WTC11 (cell line): Measurements from ENCODE around the gene PXYLP1. TPM values are rescaled to one million over a fixed set of nuclear protein-coding genes. Genes with fewer than 3 reads are reported as not detected.

Source experiments
- ATAC-seq: fragments of 200-7000 bp; cut with Tn5 transposase; 2 replicates; pipeline ENCODE4 v1.10.0; 2021; ENCODE audit warnings: mild to moderate bottlenecking, moderate library complexity
- CTCF ChIA-PET: fragments of 300-600 bp; sonication (Branson Sonifier 250); formaldehyde crosslinking; loops from one replicate; lab custom pipeline; 2021; ENCODE audit warnings: antibody characterized with exemption; lab: Charles Lee
- POLR2A ChIA-PET: fragments of 350-600 bp; sonication (Branson Sonifier 250); formaldehyde crosslinking; loops from one replicate; lab custom pipeline; 2021; ENCODE audit warnings: antibody characterized with exemption; lab: Charles Lee
- DNase-seq: peaks from one replicate; pipeline ENCODE4 v3.0.0; 2021; ENCODE audit warnings: low spot score
- H3K27ac Mint-ChIP-seq: 2 replicates; pipeline ENCODE4 v1.8.0; 2021; ENCODE audit warnings: mixed read lengths
- H3K27me3 Mint-ChIP-seq: 2 replicates; pipeline ENCODE4 v1.8.0; 2021; ENCODE audit warnings: low read depth, mild to moderate bottlenecking, moderate library complexity, mixed read lengths
- H3K36me3 Mint-ChIP-seq: 2 replicates; pipeline ENCODE4 v1.8.0; 2021; ENCODE audit warnings: mixed read lengths
- H3K4me1 Mint-ChIP-seq: 2 replicates; pipeline ENCODE4 v1.8.0; 2022; ENCODE audit warnings: mixed read lengths
- H3K4me3 Mint-ChIP-seq: 2 replicates; pipeline ENCODE4 v1.8.0; 2021; ENCODE audit warnings: mild to moderate bottlenecking, moderate library complexity, mixed read lengths
- H3K9me3 Mint-ChIP-seq: 2 replicates; pipeline ENCODE4 v1.8.0; 2021; ENCODE audit warnings: mixed read lengths
- CBFB ChIP-seq: sonication (generic); formaldehyde crosslinking; IDR thresholded peaks from 2 replicates; pipeline ENCODE4 v1.8.1; 2022; ENCODE audit warnings: mild to moderate bottlenecking, low read depth, missing genetic modification reagents
- CREB1 ChIP-seq: sonication (generic); formaldehyde crosslinking; IDR thresholded peaks from 2 replicates; pipeline ENCODE4 v1.8.0; 2023; ENCODE audit warnings: mild to moderate bottlenecking, missing genetic modification reagents
- ELF4 ChIP-seq: sonication (generic); formaldehyde crosslinking; IDR thresholded peaks from 2 replicates; pipeline ENCODE4 v1.8.1; 2022; ENCODE audit warnings: low read depth, mild to moderate bottlenecking, moderate library complexity, missing genetic modification reagents
- GTF2I ChIP-seq: fragments of 250-450 bp; sonication (Bioruptor Pico); conservative IDR thresholded peaks from 2 replicates; pipeline ENCODE4 v1.4.0; 2021; ENCODE audit warnings: mild to moderate bottlenecking
- JAZF1 ChIP-seq: fragments of 250-450 bp; sonication (Bioruptor Pico); IDR thresholded peaks from 2 replicates; pipeline ENCODE4 v1.9.0; 2021; ENCODE audit warnings: moderate library complexity, mild to moderate bottlenecking, inconsistent platforms
- TEAD1 ChIP-seq: sonication (generic); formaldehyde crosslinking; IDR thresholded peaks from 2 replicates; pipeline ENCODE4 v1.8.0; 2022; ENCODE audit warnings: mild to moderate bottlenecking, missing genetic modification reagents
- ZNF121 ChIP-seq: sonication (generic); formaldehyde crosslinking; IDR thresholded peaks from 2 replicates; pipeline ENCODE4 v1.8.0; 2023; ENCODE audit warnings: missing genetic modification reagents
- total RNA-seq: library from RNA; stranded (reverse); gene quantifications from 3 replicates; pipeline ENCODE4 v1.2.3, GENCODE V29; 2021
- TF ChIP-seq, protein P1 (sequence below): fragments of 200-600 bp; IDR thresholded peaks from 2 replicates; pipeline ENCODE4 v1.8.0; 2022; ENCODE audit warnings: antibody characterized with exemption
- TF ChIP-seq, protein P2 (sequence below): sonication (generic); formaldehyde crosslinking; IDR thresholded peaks from 2 replicates; pipeline ENCODE4 v1.8.1; 2023; ENCODE audit warnings: mild to moderate bottlenecking, missing genetic modification reagents, borderline replicate concordance
- TF ChIP-seq, protein P3 (sequence below): sonication (generic); formaldehyde crosslinking; IDR thresholded peaks from 2 replicates; pipeline ENCODE4 v1.8.1; 2023; ENCODE audit warnings: mild to moderate bottlenecking, missing genetic modification reagents
- TF ChIP-seq, protein P4 (sequence below): sonication (generic); formaldehyde crosslinking; IDR thresholded peaks from 2 replicates; pipeline ENCODE4 v1.8.1; 2022; ENCODE audit warnings: low read depth, mild to moderate bottlenecking, moderate library complexity, missing genetic modification reagents, borderline replicate concordance

PXYLP1 gene
- total RNA-seq, 1 experiment from 2014 or later = 20.1 TPM

DNA sequence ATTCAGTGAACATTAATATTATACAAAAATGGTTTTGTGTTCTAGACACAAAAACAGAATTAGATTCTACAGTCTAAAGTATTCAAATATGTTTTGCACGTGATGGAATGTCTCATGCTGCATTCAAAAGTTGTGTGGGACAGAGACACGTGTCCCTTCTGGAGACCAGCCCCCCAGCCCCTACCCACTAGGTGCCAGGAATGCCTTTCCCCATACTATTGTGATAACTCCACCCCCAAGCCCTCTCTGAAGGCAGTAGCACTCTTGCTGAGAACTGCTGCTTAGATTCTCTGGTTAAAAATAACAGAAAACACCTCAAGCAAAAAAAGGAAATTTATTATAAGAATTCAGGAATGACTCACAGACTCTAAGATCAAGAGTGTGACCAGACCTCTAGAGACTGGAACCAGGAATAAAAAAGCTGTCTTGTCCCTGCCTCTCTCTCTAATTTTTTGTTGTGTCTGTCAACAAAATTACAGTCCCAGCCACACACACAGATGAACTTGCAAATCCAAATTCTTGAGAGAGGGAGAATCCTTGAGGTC lies 57.7 kb downstream of the PXYLP1 start (continued):
- TF ChIP-seq, protein P1, sequence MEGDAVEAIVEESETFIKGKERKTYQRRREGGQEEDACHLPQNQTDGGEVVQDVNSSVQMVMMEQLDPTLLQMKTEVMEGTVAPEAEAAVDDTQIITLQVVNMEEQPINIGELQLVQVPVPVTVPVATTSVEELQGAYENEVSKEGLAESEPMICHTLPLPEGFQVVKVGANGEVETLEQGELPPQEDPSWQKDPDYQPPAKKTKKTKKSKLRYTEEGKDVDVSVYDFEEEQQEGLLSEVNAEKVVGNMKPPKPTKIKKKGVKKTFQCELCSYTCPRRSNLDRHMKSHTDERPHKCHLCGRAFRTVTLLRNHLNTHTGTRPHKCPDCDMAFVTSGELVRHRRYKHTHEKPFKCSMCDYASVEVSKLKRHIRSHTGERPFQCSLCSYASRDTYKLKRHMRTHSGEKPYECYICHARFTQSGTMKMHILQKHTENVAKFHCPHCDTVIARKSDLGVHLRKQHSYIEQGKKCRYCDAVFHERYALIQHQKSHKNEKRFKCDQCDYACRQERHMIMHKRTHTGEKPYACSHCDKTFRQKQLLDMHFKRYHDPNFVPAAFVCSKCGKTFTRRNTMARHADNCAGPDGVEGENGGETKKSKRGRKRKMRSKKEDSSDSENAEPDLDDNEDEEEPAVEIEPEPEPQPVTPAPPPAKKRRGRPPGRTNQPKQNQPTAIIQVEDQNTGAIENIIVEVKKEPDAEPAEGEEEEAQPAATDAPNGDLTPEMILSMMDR = no peak

DNA sequence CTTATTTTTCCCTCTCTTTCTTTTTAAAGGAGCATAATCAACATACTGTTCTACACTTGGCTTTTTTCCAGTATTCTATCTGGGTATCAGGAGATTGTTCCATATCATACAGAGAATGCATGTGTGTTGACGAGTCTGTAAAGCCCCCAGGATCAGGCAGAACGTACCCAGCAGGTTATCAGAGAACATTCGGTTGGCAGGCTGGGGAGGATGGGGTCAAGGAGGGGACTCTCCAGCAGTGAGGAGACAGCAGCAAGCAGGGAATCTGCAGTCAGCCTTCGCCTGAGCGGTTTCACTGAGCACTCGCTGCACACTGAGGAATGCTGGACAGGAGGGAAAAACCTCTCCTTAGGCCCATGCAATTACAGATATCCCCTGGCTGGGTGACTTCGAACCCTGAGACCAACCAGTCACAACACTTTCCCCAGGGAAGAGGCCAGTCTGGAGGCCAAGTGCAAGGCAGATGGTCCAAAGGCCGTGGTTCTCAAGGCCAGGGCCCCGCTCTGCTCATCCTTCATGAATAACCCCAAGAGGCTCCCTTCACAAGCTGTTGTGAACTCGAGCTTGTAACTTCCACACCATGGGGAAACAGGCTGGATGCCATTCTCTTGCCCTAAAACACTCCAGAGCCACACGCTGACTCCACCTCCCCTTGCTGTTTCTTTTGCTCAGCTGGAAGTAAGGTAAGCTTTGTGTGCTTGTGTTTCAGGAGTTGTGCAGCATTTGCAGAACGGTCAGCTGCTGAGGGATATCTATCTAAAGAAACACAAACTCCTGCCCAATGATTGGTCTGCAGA lies 60.1 kb downstream of the PXYLP1 start:
- no peak overlapping the region for H3K27ac Mint-ChIP-seq
- TF ChIP-seq ZNF121 (no peak), TEAD1 (CRISPR knock-in tag) (no peak), CBFB (CRISPR knock-in tag) (no peak)
- H3K27me3 Mint-ChIP-seq = no peaks in the 10 kb centered on the region
- ChIA-PET POLR2A (no interaction called here), CTCF (interaction anchor here (1.0 to 1.4 kb wide), 2 partner anchors 12 to 160 kb away, joined by 3 to 5 read pairs; no protein-coding TSS in a partner anchor)
- peaks cover 15% of the 10 kb centered on the region for H3K36me3 Mint-ChIP-seq
- H3K4me1 Mint-ChIP-seq = no peaks in the 10 kb centered on the region
- H3K9me3 Mint-ChIP-seq = no peaks in the 10 kb centered on the region
- H3K4me3 Mint-ChIP-seq = no peak overlapping the region
- ATAC-seq (no peak), DNase-seq (no peak)

DNA sequence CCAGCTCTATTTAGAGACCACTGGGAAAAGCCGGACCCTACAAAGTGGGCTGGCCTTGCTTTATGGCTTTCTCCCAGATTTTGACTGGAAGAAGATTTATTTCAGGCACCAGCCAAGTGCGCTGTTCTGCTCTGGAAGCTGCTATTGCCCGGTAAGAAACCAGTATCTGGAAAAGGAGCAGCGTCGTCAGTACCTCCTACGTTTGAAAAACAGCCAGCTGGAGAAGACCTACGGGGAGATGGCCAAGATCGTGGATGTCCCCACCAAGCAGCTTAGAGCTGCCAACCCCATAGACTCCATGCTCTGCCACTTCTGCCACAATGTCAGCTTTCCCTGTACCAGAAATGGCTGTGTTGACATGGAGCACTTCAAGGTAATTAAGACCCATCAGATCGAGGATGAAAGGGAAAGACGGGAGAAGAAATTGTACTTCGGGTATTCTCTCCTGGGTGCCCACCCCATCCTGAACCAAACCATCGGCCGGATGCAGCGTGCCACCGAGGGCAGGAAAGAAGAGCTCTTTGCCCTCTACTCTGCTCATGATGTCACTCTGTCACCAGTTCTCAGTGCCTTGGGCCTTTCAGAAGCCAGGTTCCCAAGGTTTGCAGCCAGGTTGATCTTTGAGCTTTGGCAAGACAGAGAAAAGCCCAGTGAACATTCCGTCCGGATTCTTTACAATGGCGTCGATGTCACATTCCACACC lies 60.9 kb downstream of the PXYLP1 start:
- H3K36me3 Mint-ChIP-seq = peaks cover 15% of the 10 kb centered on the region
- H3K4me3 Mint-ChIP-seq = no peak overlapping the region
- POLR2A ChIA-PET = no interaction called here
- no peaks in the 10 kb centered on the region for H3K4me1 Mint-ChIP-seq
- TF ChIP-seq, protein P1 = no peak
- TF ChIP-seq JAZF1 (CRISPR knock-in tag) = no peak
- TF ChIP-seq, protein P2, sequence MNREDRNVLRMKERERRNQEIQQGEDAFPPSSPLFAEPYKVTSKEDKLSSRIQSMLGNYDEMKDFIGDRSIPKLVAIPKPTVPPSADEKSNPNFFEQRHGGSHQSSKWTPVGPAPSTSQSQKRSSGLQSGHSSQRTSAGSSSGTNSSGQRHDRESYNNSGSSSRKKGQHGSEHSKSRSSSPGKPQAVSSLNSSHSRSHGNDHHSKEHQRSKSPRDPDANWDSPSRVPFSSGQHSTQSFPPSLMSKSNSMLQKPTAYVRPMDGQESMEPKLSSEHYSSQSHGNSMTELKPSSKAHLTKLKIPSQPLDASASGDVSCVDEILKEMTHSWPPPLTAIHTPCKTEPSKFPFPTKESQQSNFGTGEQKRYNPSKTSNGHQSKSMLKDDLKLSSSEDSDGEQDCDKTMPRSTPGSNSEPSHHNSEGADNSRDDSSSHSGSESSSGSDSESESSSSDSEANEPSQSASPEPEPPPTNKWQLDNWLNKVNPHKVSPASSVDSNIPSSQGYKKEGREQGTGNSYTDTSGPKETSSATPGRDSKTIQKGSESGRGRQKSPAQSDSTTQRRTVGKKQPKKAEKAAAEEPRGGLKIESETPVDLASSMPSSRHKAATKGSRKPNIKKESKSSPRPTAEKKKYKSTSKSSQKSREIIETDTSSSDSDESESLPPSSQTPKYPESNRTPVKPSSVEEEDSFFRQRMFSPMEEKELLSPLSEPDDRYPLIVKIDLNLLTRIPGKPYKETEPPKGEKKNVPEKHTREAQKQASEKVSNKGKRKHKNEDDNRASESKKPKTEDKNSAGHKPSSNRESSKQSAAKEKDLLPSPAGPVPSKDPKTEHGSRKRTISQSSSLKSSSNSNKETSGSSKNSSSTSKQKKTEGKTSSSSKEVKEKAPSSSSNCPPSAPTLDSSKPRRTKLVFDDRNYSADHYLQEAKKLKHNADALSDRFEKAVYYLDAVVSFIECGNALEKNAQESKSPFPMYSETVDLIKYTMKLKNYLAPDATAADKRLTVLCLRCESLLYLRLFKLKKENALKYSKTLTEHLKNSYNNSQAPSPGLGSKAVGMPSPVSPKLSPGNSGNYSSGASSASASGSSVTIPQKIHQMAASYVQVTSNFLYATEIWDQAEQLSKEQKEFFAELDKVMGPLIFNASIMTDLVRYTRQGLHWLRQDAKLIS (CRISPR knock-in tag) = no peak
- TF ChIP-seq, protein P3, sequence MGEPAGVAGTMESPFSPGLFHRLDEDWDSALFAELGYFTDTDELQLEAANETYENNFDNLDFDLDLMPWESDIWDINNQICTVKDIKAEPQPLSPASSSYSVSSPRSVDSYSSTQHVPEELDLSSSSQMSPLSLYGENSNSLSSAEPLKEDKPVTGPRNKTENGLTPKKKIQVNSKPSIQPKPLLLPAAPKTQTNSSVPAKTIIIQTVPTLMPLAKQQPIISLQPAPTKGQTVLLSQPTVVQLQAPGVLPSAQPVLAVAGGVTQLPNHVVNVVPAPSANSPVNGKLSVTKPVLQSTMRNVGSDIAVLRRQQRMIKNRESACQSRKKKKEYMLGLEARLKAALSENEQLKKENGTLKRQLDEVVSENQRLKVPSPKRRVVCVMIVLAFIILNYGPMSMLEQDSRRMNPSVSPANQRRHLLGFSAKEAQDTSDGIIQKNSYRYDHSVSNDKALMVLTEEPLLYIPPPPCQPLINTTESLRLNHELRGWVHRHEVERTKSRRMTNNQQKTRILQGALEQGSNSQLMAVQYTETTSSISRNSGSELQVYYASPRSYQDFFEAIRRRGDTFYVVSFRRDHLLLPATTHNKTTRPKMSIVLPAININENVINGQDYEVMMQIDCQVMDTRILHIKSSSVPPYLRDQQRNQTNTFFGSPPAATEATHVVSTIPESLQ = no peak
- no peak for TF ChIP-seq GTF2I (CRISPR knock-in tag)
- no peak for TF ChIP-seq ELF4 (CRISPR knock-in tag)
- TF ChIP-seq, protein P4, sequence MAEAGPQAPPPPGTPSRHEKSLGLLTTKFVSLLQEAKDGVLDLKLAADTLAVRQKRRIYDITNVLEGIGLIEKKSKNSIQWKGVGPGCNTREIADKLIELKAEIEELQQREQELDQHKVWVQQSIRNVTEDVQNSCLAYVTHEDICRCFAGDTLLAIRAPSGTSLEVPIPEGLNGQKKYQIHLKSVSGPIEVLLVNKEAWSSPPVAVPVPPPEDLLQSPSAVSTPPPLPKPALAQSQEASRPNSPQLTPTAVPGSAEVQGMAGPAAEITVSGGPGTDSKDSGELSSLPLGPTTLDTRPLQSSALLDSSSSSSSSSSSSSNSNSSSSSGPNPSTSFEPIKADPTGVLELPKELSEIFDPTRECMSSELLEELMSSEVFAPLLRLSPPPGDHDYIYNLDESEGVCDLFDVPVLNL (CRISPR knock-in tag) = no peak
- TF ChIP-seq CREB1 = no peak
- CTCF ChIA-PET = interaction anchor here (1.4 kb wide), 1 partner anchor 11 kb away, joined by 5 read pairs; no protein-coding TSS in a partner anchor
- H3K9me3 Mint-ChIP-seq = no peaks in the 10 kb centered on the region
- DNase-seq (no peak), ATAC-seq (no peak)
- H3K27me3 Mint-ChIP-seq = no peaks in the 10 kb centered on the region
- no peak overlapping the region for H3K27ac Mint-ChIP-seq
